K562 (cell line): Measurements from ENCODE around the gene SLC10A3. TPM values are rescaled to one million over a fixed set of nuclear protein-coding genes. Genes with fewer than 3 reads are reported as not detected.

Source experiments
- BRF2 ChIP-seq: IDR thresholded peaks from 3 replicates; pipeline ENCODE4 v1.6.1; 2011; ENCODE audit warnings: borderline replicate concordance, mild to moderate bottlenecking; ENCODE audit not compliant: insufficient read length, insufficient read depth
- DIDO1 ChIP-seq: fragments of 450-650 bp; IDR thresholded peaks from 2 replicates; pipeline ENCODE4 v1.6.1; 2016; ENCODE audit warnings: low read depth, missing biosample characterization, missing genetic modification characterization
- ELK1 ChIP-seq: sonication (generic); formaldehyde crosslinking; IDR thresholded peaks from 2 replicates; pipeline ENCODE4 v1.8.1; 2022; ENCODE audit warnings: missing genetic modification reagents
- ETV1 ChIP-seq: fragments of 450-650 bp; conservative IDR thresholded peaks from 2 replicates; pipeline ENCODE4 v1.6.1; 2016; ENCODE audit warnings: missing genetic modification characterization, control low read depth, low read depth, missing compliant biosample characterization
- KAT8 ChIP-seq: fragments of 450-650 bp; IDR thresholded peaks from 2 replicates; pipeline ENCODE4 v1.6.1; 2016; ENCODE audit warnings: low read depth, mild to moderate bottlenecking
- KHSRP ChIP-seq: fragments of 450-650 bp; IDR thresholded peaks from 2 replicates; pipeline ENCODE4 v1.6.1; 2017
- MCM3 ChIP-seq: fragments of 450-650 bp; IDR thresholded peaks from 2 replicates; pipeline ENCODE4 v1.6.1; 2016
- NUFIP1 ChIP-seq: fragments of 450-650 bp; IDR thresholded peaks from 2 replicates; pipeline ENCODE4 v1.6.1; 2018; ENCODE audit not compliant: partially characterized antibody
- PCBP2 ChIP-seq: fragments of 200-400 bp; formaldehyde crosslinking; IDR thresholded peaks from 2 replicates; pipeline ENCODE4 v1.6.1; 2018; ENCODE audit warnings: low read length, low read depth, mild to moderate bottlenecking, moderate library complexity; ENCODE audit not compliant: poor library complexity, severe bottlenecking
- RBBP5 ChIP-seq: fragments of 200-600 bp; sonication (generic); IDR thresholded peaks from 2 replicates; pipeline ENCODE4 v1.6.1; 2012; ENCODE audit warnings: borderline replicate concordance, mild to moderate bottlenecking, low read length, control low read depth, inconsistent platforms; ENCODE audit not compliant: insufficient read depth, poor library complexity, severe bottlenecking
- RBM17 ChIP-seq: fragments of 200-400 bp; formaldehyde crosslinking; IDR thresholded peaks from 2 replicates; pipeline ENCODE4 v1.6.1; 2017; ENCODE audit warnings: low read depth, mild to moderate bottlenecking, low read length, borderline replicate concordance
- SLC30A9 ChIP-seq: fragments of 250-450 bp; sonication (Bioruptor Pico); IDR thresholded peaks from 2 replicates; pipeline ENCODE4 v1.8.0; 2022; ENCODE audit warnings: mild to moderate bottlenecking, moderate library complexity
- SMARCA4 ChIP-seq: fragments of 450-650 bp; IDR thresholded peaks from 2 replicates; pipeline ENCODE4 v1.6.1; 2016
- SREBF1 ChIP-seq: fragments of 150-350 bp; IDR thresholded peaks from 2 replicates; pipeline ENCODE4 v1.6.1; 2014; ENCODE audit warnings: antibody characterized with exemption, low read depth, low read length, borderline replicate concordance
- TBP ChIP-seq: optimal IDR thresholded peaks from 2 replicates; pipeline ENCODE3; 2011; ENCODE audit warnings: low read depth, low read length, improper control_type of control experiment
- TCF15 ChIP-seq: fragments of 250-450 bp; sonication (Bioruptor Pico); IDR thresholded peaks from 2 replicates; pipeline ENCODE4 v1.8.0; 2022; ENCODE audit warnings: moderate library complexity, mild to moderate bottlenecking, inconsistent platforms
- TFAM ChIP-seq: fragments of 250-450 bp; sonication (Bioruptor Pico); conservative IDR thresholded peaks from 2 replicates; pipeline ENCODE4 v1.5.0; 2021; ENCODE audit warnings: mild to moderate bottlenecking, moderate library complexity
- ZBTB1 ChIP-seq: sonication (generic); formaldehyde crosslinking; IDR thresholded peaks from 2 replicates; pipeline ENCODE4 v1.8.1; 2023; ENCODE audit warnings: missing genetic modification reagents, low read depth, mild to moderate bottlenecking, borderline replicate concordance
- ZNF282 ChIP-seq: sonication (generic); formaldehyde crosslinking; IDR thresholded peaks from 2 replicates; pipeline ENCODE4 v1.8.1; 2023; ENCODE audit warnings: missing genetic modification reagents
- ZNF668 ChIP-seq: fragments of 250-450 bp; sonication (Bioruptor Pico); IDR thresholded peaks from 2 replicates; pipeline ENCODE4 v1.8.0; 2022; ENCODE audit warnings: mild to moderate bottlenecking, inconsistent platforms
- ZNF75A ChIP-seq: fragments of 450-650 bp; formaldehyde crosslinking; IDR thresholded peaks from 2 replicates; pipeline ENCODE4 v1.4.0; 2020; ENCODE audit warnings: mild to moderate bottlenecking
- ZNF766 ChIP-seq: fragments of 200-800 bp; sonication (Bioruptor generic); conservative IDR thresholded peaks from 2 replicates; pipeline ENCODE4 v1.6.1; 2016; ENCODE audit warnings: missing genetic modification characterization, missing compliant biosample characterization
- polyA plus RNA-seq, 8 experiments: library from polyadenylated mRNA; depleted of rRNA in 4 of 8; stranded (reverse) in 5 of 8; unstranded in 3 of 8; fragments of >200 nt; fragmentation: Nextera tagmentation in 2 of 8; fragmentation: Illumina TruSeq in 1 of 8; extraction: Ambion mirVana in 2 of 8; extraction: Trizol in 1 of 8; gene quantifications; 2 replicates each; pipeline versions ENCODE4 v1.2.1 to v1.2.3, GENCODE V29; 2011 to 2014; ENCODE audit warnings: inconsistent platforms in 1 of 8, missing spikeins in 1 of 8
- total RNA-seq, 7 experiments: library from RNA; depleted of rRNA in 6 of 7; stranded (reverse); fragments of >200 nt in 6 of 7; fragmentation: Illumina TruSeq in 2 of 7; extraction: Trizol in 2 of 7; gene quantifications; 2 replicates each; pipeline versions ENCODE4 v1.2.1 to v1.2.3, GENCODE V29; 2011 to 2021; ENCODE audit warnings: low replicate concordance in 1 of 7

The SLC10A3 gene
- total and polyA plus RNA-seq, 9 of the 15 experiments (the other 6 are each of a cell fraction or from before 2014, with no cell fraction given): 5.2 to 30.6 (median 16.7) TPM

- TF ChIP-seq ETV1 (no peak), TCF15 (no peak), ZNF75A (CRISPR knock-in tag) (no peak), ELK1 (CRISPR knock-in tag) (no peak), RBM17 (no peak), ZNF282 (CRISPR knock-in tag) (0 out of 2 replicates have a peak, but pooled peaks have one; percentile 58), SLC30A9 (no peak), MCM3 (no peak), TBP (peak; percentile 57), SREBF1 (no peak), KHSRP (no peak), KAT8 (no peak), ZBTB1 (CRISPR knock-in tag) (peak; percentile 83; the same call in 1 of the 2 replicates), DIDO1 (tag) (no peak), BRF2 (no peak), NUFIP1 (no peak), ZNF766 (CRISPR knock-in tag) (peak; percentile 52; the same call in 1 of the 2 replicates), RBBP5 (no peak), ZNF668 (CRISPR knock-in tag) (no peak), SMARCA4 (no peak), TFAM (CRISPR knock-in tag) (no peak), PCBP2 (no peak)
Measured at GRCh38 chrX:154478728-154479622, 11.5 kb downstream of the SLC10A3 start, which contains the start of gene LAGE3 (continued).
